H9 (cell line): Measurements from ENCODE around the gene BPIFB3. TPM values are rescaled to one million over a fixed set of nuclear protein-coding genes. Genes with fewer than 3 reads are reported as not detected.

Source experiments
- DNase-seq: peaks from one replicate; pipeline ENCODE4 v3.0.0-alpha.2; 2017
- H2AFZ ChIP-seq: one replicate; pipeline ENCODE4 v1.6.1; 2013; ENCODE audit warnings: mild to moderate bottlenecking, low read length, control low read depth, moderate library complexity
- H2AK5ac ChIP-seq: 2 replicates; pipeline ENCODE4 v1.6.1; 2013; ENCODE audit warnings: low read length, control low read depth, mixed read lengths; ENCODE audit not compliant: insufficient read length
- H2BK120ac ChIP-seq: one replicate; pipeline ENCODE4 v1.6.1; 2013; ENCODE audit warnings: low read depth, mild to moderate bottlenecking, low read length, control low read depth, inconsistent platforms; ENCODE audit not compliant: poor library complexity, severe bottlenecking
- H2BK12ac ChIP-seq: 2 replicates; pipeline ENCODE4 v1.6.1; 2013; ENCODE audit warnings: low read length, control low read depth, mixed read lengths, low read depth; ENCODE audit not compliant: insufficient read length
- H2BK15ac ChIP-seq: 2 replicates; pipeline ENCODE4 v1.6.1; 2013; ENCODE audit warnings: low read depth, low read length, control low read depth
- H2BK20ac ChIP-seq: one replicate; pipeline ENCODE4 v1.6.1; 2013; ENCODE audit warnings: low read depth, mild to moderate bottlenecking, low read length, control low read depth, inconsistent platforms; ENCODE audit not compliant: poor library complexity, severe bottlenecking
- H2BK5ac ChIP-seq: 2 replicates; pipeline ENCODE4 v1.6.1; 2013; ENCODE audit warnings: low read length, control low read depth, mixed read lengths; ENCODE audit not compliant: insufficient read length
- H3K14ac ChIP-seq: 2 replicates; pipeline ENCODE4 v1.6.1; 2013; ENCODE audit warnings: low read length, control low read depth; ENCODE audit not compliant: insufficient read depth
- H3K18ac ChIP-seq: 2 replicates; pipeline ENCODE4 v1.6.1; 2013; ENCODE audit warnings: low read depth, mild to moderate bottlenecking, mixed read lengths, low read length, control low read depth; ENCODE audit not compliant: insufficient read length
- H3K23ac ChIP-seq: 2 replicates; pipeline ENCODE4 v1.6.1; 2013; ENCODE audit warnings: low read length, control low read depth, mixed read lengths, low read depth; ENCODE audit not compliant: insufficient read length
- H3K23me2 ChIP-seq: 2 replicates; pipeline ENCODE4 v1.6.1; 2013; ENCODE audit warnings: low read depth, mild to moderate bottlenecking, mixed read lengths, low read length, control low read depth; ENCODE audit not compliant: insufficient read length, poor library complexity, severe bottlenecking
- H3K27ac ChIP-seq: 2 replicates; pipeline ENCODE4 v1.5.1; 2013; ENCODE audit warnings: low read length, control low read depth, mixed read lengths, low read depth; ENCODE audit not compliant: insufficient read length
- H3K27me3 ChIP-seq: 2 replicates; pipeline ENCODE4 v1.6.1; 2013; ENCODE audit warnings: low read length, control low read depth, inconsistent platforms; ENCODE audit not compliant: insufficient read depth
- H3K4ac ChIP-seq: 2 replicates; pipeline ENCODE4 v1.6.1; 2013; ENCODE audit warnings: low read depth, mild to moderate bottlenecking, control low read depth, inconsistent platforms, low read length, moderate library complexity
- H3K4me1 ChIP-seq: 2 replicates; pipeline ENCODE4 v1.6.1; 2013; ENCODE audit warnings: low read length, control low read depth, inconsistent platforms; ENCODE audit not compliant: insufficient read depth
- H3K4me2 ChIP-seq: 2 replicates; pipeline ENCODE4 v1.6.1; 2013; ENCODE audit warnings: low read length, control low read depth, mixed read lengths; ENCODE audit not compliant: insufficient read length, insufficient read depth
- H3K56ac ChIP-seq: 2 replicates; pipeline ENCODE4 v1.6.1; 2013; ENCODE audit warnings: low read depth, mild to moderate bottlenecking, mixed read lengths, low read length, control low read depth; ENCODE audit not compliant: insufficient read length
- H3K79me1 ChIP-seq: 2 replicates; pipeline ENCODE4 v1.6.1; 2013; ENCODE audit warnings: low read depth, mild to moderate bottlenecking, moderate library complexity, low read length, control low read depth, inconsistent platforms; ENCODE audit not compliant: insufficient read depth, poor library complexity, severe bottlenecking
- H3K79me2 ChIP-seq: 2 replicates; pipeline ENCODE4 v1.6.1; 2013; ENCODE audit warnings: low read length, control low read depth, inconsistent platforms; ENCODE audit not compliant: insufficient read depth
- H3K9ac ChIP-seq: 2 replicates; pipeline ENCODE4 v1.6.1; 2013; ENCODE audit warnings: low read length, control low read depth, mixed read lengths; ENCODE audit not compliant: insufficient read length; ENCODE audit errors: extremely low read depth
- H3K9me3 ChIP-seq: one replicate; pipeline ENCODE4 v1.6.1; 2013; ENCODE audit warnings: low read depth, low read length, inconsistent platforms; ENCODE audit not compliant: control insufficient read depth
- H3T11ph ChIP-seq: one replicate; pipeline ENCODE4 v1.6.1; 2013; ENCODE audit warnings: mild to moderate bottlenecking, low read length, control low read depth, inconsistent platforms
- H4K20me1 ChIP-seq: one replicate; pipeline ENCODE4 v1.6.1; 2013; ENCODE audit not compliant: control insufficient read depth, insufficient read length, insufficient read depth
- H4K5ac ChIP-seq: 2 replicates; pipeline ENCODE4 v1.6.1; 2013; ENCODE audit warnings: low read depth, mild to moderate bottlenecking, mixed read lengths, low read length, control low read depth; ENCODE audit not compliant: insufficient read length
- H4K8ac ChIP-seq: replicated peaks from 2 replicates; pipeline ENCODE4 v1.6.1; 2013; ENCODE audit warnings: low read length, control low read depth, mixed read lengths, low read depth; ENCODE audit not compliant: insufficient read length
- H4K91ac ChIP-seq: 2 replicates; pipeline ENCODE4 v1.6.1; 2013; ENCODE audit warnings: low read depth, mild to moderate bottlenecking, moderate library complexity, mixed read lengths, low read length, control low read depth; ENCODE audit not compliant: insufficient read length
- H3K27ac Mint-ChIP-seq, 3 experiments: 2 replicates in 2 of 3; 3 replicates in 1 of 3; pipeline ENCODE4 v1.8.0; 2020 to 2021; ENCODE audit warnings: mixed read lengths in 3 of 3, mild to moderate bottlenecking in 1 of 3, moderate library complexity in 1 of 3
- H3K27me3 Mint-ChIP-seq: 2 replicates; pipeline ENCODE4 v1.8.0; 2021; ENCODE audit warnings: low read depth, mild to moderate bottlenecking, moderate library complexity, mixed read lengths
- H3K36me3 Mint-ChIP-seq, 3 experiments: 2 replicates in 2 of 3; 3 replicates in 1 of 3; pipeline ENCODE4 v1.8.0; 2020 to 2021; ENCODE audit warnings: low read depth in 3 of 3, mixed read lengths in 3 of 3; ENCODE audit not compliant: insufficient read depth in 1 of 3
- H3K4me1 Mint-ChIP-seq, 2 experiments: 2 replicates each; pipeline ENCODE4 v1.8.0; 2020; ENCODE audit warnings: mixed read lengths in 2 of 2
- H3K4me3 Mint-ChIP-seq, 2 experiments: 2 replicates in 1 of 2; 3 replicates in 1 of 2; pipeline ENCODE4 v1.8.0; 2020 to 2021; ENCODE audit warnings: mild to moderate bottlenecking in 2 of 2, mixed read lengths in 2 of 2, moderate library complexity in 1 of 2
- H3K9me3 Mint-ChIP-seq, 2 experiments: 2 replicates in 1 of 2; 3 replicates in 1 of 2; pipeline ENCODE4 v1.8.0; 2020; ENCODE audit warnings: mild to moderate bottlenecking in 2 of 2, mixed read lengths in 2 of 2, moderate library complexity in 1 of 2
- WGBS: extraction: QIAGEN DNeasy Blood & Tissue Kit; methylation state at CpG from one replicate; pipeline ENCODE4 v1.1.7; 2013; ENCODE audit warnings: missing lambda C conversion rate, low lambda C conversion rate, mixed read lengths; ENCODE audit not compliant: insufficient read length; ENCODE audit errors: extremely low coverage; 5-methylcytosine and 5-hydroxymethylcytosine counted together
- total RNA-seq: library from RNA; stranded (reverse); gene quantifications from 2 replicates; pipeline ENCODE4 v1.2.1, GENCODE V29; 2021
- TF ChIP-seq, protein P1 (sequence below): fragments of 200-600 bp; sonication (generic); conservative IDR thresholded peaks from 3 replicates; pipeline ENCODE4 v1.8.0; 2021; ENCODE audit warnings: antibody characterized with exemption, mild to moderate bottlenecking

BPIFB3 gene
- total RNA-seq, 1 experiment from 2014 or later: not detected

DNA sequence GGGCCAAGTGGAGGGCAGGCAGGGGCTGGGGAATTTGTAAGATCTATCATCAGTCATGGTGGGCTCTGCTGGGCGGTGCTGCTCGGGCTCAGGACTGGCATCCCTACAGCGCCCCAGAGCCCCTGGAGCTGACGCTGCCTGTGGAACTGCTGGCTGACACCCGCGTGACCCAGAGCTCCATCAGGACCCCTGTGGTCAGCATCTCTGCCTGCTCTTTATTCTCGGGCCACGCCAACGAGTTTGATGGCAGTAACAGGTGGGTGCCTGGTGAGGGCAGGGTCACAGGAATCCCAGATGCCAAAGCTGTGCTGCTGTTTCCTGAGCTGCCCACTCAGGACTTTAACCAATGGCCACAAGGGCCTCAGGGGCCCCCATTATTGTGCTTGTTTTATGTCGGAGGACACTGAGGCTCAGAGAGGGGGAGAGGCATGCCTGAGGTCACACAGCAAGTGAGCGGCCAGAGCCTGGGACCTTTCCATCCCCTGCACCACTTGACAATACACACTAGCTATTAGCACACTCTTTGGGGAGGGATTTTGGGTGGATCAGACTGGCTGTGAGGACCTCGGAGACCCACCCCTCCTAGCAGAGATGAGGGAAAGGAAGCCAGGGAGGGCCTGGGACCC lies 39.9 kb upstream of the BPIFB3 start:
- Histone ChIP-seq H3K9me3 (no peaks in the 10 kb centered on the region), H4K5ac (no peak overlapping the region), H3K4me2 (no peak overlapping the region), H2AFZ (no peak overlapping the region), H3K79me1 (no peaks in the 10 kb centered on the region), H2BK5ac (no peak overlapping the region), H3K9ac (no peak overlapping the region), H3K23ac (no peak overlapping the region), H3K56ac (no peak overlapping the region), H2BK15ac (no peak overlapping the region), H4K8ac (no peak overlapping the region), H3K23me2 (no peaks in the 10 kb centered on the region), H2BK12ac (no peak overlapping the region), H2BK20ac (no peak overlapping the region), H3K14ac (no peak overlapping the region), H3K79me2 (no peaks in the 10 kb centered on the region), H3K18ac (no peak overlapping the region), H3K4me1 (no peaks in the 10 kb centered on the region), H3K27me3 (no peaks in the 10 kb centered on the region), H2BK120ac (no peak overlapping the region), H3K4ac (no peak overlapping the region), H3K27ac (no peak overlapping the region), H4K91ac (no peak overlapping the region), H3T11ph (no peak overlapping the region), H2AK5ac (no peak overlapping the region), H4K20me1 (no peaks in the 10 kb centered on the region)
- WGBS: no CpG with 5 or more reads among the region's 12 CpGs
- TF ChIP-seq, protein P1, sequence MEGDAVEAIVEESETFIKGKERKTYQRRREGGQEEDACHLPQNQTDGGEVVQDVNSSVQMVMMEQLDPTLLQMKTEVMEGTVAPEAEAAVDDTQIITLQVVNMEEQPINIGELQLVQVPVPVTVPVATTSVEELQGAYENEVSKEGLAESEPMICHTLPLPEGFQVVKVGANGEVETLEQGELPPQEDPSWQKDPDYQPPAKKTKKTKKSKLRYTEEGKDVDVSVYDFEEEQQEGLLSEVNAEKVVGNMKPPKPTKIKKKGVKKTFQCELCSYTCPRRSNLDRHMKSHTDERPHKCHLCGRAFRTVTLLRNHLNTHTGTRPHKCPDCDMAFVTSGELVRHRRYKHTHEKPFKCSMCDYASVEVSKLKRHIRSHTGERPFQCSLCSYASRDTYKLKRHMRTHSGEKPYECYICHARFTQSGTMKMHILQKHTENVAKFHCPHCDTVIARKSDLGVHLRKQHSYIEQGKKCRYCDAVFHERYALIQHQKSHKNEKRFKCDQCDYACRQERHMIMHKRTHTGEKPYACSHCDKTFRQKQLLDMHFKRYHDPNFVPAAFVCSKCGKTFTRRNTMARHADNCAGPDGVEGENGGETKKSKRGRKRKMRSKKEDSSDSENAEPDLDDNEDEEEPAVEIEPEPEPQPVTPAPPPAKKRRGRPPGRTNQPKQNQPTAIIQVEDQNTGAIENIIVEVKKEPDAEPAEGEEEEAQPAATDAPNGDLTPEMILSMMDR: no peak
- no peaks in the 10 kb centered on the region for H3K9me3 Mint-ChIP-seq
- no peak overlapping the region for H3K4me3 Mint-ChIP-seq
- H3K27me3 Mint-ChIP-seq: peaks cover 18% of the 10 kb centered on the region
- no peak for DNase-seq
- H3K36me3 Mint-ChIP-seq: no peaks in the 10 kb centered on the region
- H3K27ac Mint-ChIP-seq: no peak overlapping the region
- H3K4me1 Mint-ChIP-seq: peaks cover 21 to 23% of the 10 kb centered on the region in 2 experiments
